BLaER1 (cell line): ENCODE measurements around the gene DPP10.
"Not testable (repeated sequence)": the region's sequence is repeated elsewhere in the genome, so short reads cannot be mapped to it uniquely, and the experiment has no call there.

ENCODE experiments used
- H3K27ac ChIP-seq: shearing (Covaris generic); formaldehyde crosslinking; 2 replicates; pipeline ENCODE4 v1.8.1; 2022
- H3K27me3 ChIP-seq: shearing (Covaris generic); formaldehyde crosslinking; 2 replicates; pipeline ENCODE4 v1.8.1; 2022
- H3K36me3 ChIP-seq: shearing (Covaris generic); formaldehyde crosslinking; 2 replicates; pipeline ENCODE4 v1.8.1; 2022
- H3K4me1 ChIP-seq: shearing (Covaris generic); formaldehyde crosslinking; 2 replicates; pipeline ENCODE4 v1.8.1; 2022
- H3K4me2 ChIP-seq: shearing (Covaris generic); formaldehyde crosslinking; 2 replicates; pipeline ENCODE4 v1.8.1; 2022
- H3K4me3 ChIP-seq: shearing (Covaris generic); formaldehyde crosslinking; 2 replicates; pipeline ENCODE4 v1.8.1; 2022
- H3K9ac ChIP-seq: shearing (Covaris generic); formaldehyde crosslinking; 2 replicates; pipeline ENCODE4 v1.8.1; 2022
- H3K9me3 ChIP-seq: shearing (Covaris generic); formaldehyde crosslinking; 2 replicates; pipeline ENCODE4 v1.8.1; 2022
- H4K20me1 ChIP-seq: shearing (Covaris generic); formaldehyde crosslinking; 2 replicates; pipeline ENCODE4 v1.8.1; 2022
- Cebpa-rat ChIP-seq: shearing (Covaris generic); IDR thresholded peaks from 2 replicates; pipeline ENCODE4 v1.8.1; 2022

The DPP10 gene

GRCh38 chr2:115011721-115012120 lies 569.3 kb downstream of the DPP10 start:
- Histone ChIP-seq H3K9me3 (no peaks in the 10 kb centered on the region), H4K20me1 (no peaks in the 10 kb centered on the region), H3K4me3 (no peak overlapping the region), H3K4me2 (no peak overlapping the region), H3K4me1 (no peaks in the 10 kb centered on the region), H3K27ac (no peak overlapping the region), H3K27me3 (no peaks in the 10 kb centered on the region), H3K36me3 (no peaks in the 10 kb centered on the region), H3K9ac (no peak overlapping the region)
- TF ChIP-seq Cebpa-rat, result no peak

GRCh38 chr2:115022013-115022412 lies 579.6 kb downstream of the DPP10 start:
- H3K36me3 ChIP-seq, H3K27me3 ChIP-seq, H3K4me2 ChIP-seq, H3K27ac ChIP-seq, H3K4me3 ChIP-seq, H4K20me1 ChIP-seq, H3K4me1 ChIP-seq, H3K9ac ChIP-seq: not testable (repeated sequence)
- peaks cover 13% of the 10 kb centered on the region for H3K9me3 ChIP-seq

GRCh38 chr2:115034801-115035200 lies 592.4 kb downstream of the DPP10 start:
- Histone ChIP-seq H3K4me1 (no peaks in the 10 kb centered on the region), H3K9me3 (no peaks in the 10 kb centered on the region), H3K4me2 (no peak overlapping the region), H3K36me3 (no peaks in the 10 kb centered on the region), H3K4me3 (no peak overlapping the region), H3K9ac (no peak overlapping the region), H4K20me1 (no peaks in the 10 kb centered on the region), H3K27me3 (no peaks in the 10 kb centered on the region), H3K27ac (no peak overlapping the region)
- TF ChIP-seq Cebpa-rat, result no peak

- Histone ChIP-seq H3K4me3 (no peak overlapping the region), H4K20me1 (no peaks in the 10 kb centered on the region), H3K4me2 (no peak overlapping the region), H3K9me3 (no peaks in the 10 kb centered on the region), H3K4me1 (no peaks in the 10 kb centered on the region), H3K27ac (no peak overlapping the region), H3K36me3 (no peaks in the 10 kb centered on the region), H3K27me3 (no peaks in the 10 kb centered on the region), H3K9ac (no peak overlapping the region)
- TF ChIP-seq Cebpa-rat, result no peak
Measured at GRCh38 chr2:115036818-115037217, 594.4 kb downstream of the DPP10 start.

GRCh38 chr2:115057473-115057872 lies 615.0 kb downstream of the DPP10 start:
- Histone ChIP-seq H3K9me3 (no peaks in the 10 kb centered on the region), H3K36me3 (no peaks in the 10 kb centered on the region), H3K4me1 (no peaks in the 10 kb centered on the region), H3K27me3 (no peaks in the 10 kb centered on the region), H3K4me2 (no peak overlapping the region), H3K9ac (no peak overlapping the region), H3K27ac (no peak overlapping the region), H3K4me3 (no peak overlapping the region), H4K20me1 (no peaks in the 10 kb centered on the region)
- TF ChIP-seq Cebpa-rat, result no peak

- Histone ChIP-seq H3K36me3 (no peaks in the 10 kb centered on the region), H3K4me3 (no peak overlapping the region), H3K4me2 (no peak overlapping the region), H3K27me3 (no peaks in the 10 kb centered on the region), H3K4me1 (no peaks in the 10 kb centered on the region), H3K27ac (no peak overlapping the region), H3K9me3 (no peaks in the 10 kb centered on the region), H4K20me1 (no peaks in the 10 kb centered on the region), H3K9ac (no peak overlapping the region)
- TF ChIP-seq Cebpa-rat, result no peak
Measured at GRCh38 chr2:115070002-115070401, 627.6 kb downstream of the DPP10 start.

GRCh38 chr2:115071534-115071933 lies 629.1 kb downstream of the DPP10 start:
- Histone ChIP-seq H3K27ac (no peak overlapping the region), H3K4me3 (no peak overlapping the region), H3K9me3 (no peaks in the 10 kb centered on the region), H3K9ac (no peak overlapping the region), H3K36me3 (no peaks in the 10 kb centered on the region), H3K4me2 (no peak overlapping the region), H4K20me1 (no peaks in the 10 kb centered on the region), H3K4me1 (no peaks in the 10 kb centered on the region), H3K27me3 (no peaks in the 10 kb centered on the region)
- no peak for TF ChIP-seq Cebpa-rat

GRCh38 chr2:115075800-115076199 lies 633.4 kb downstream of the DPP10 start:
- no peak for TF ChIP-seq Cebpa-rat
- Histone ChIP-seq H3K9ac (no peak overlapping the region), H3K27me3 (no peaks in the 10 kb centered on the region), H3K36me3 (no peaks in the 10 kb centered on the region), H3K4me3 (no peak overlapping the region), H4K20me1 (no peaks in the 10 kb centered on the region), H3K4me2 (no peak overlapping the region), H3K9me3 (no peaks in the 10 kb centered on the region), H3K27ac (no peak overlapping the region), H3K4me1 (no peaks in the 10 kb centered on the region)

GRCh38 chr2:115077626-115078025 lies 635.2 kb downstream of the DPP10 start:
- no peak for TF ChIP-seq Cebpa-rat
- H3K4me1 ChIP-seq, result no peaks in the 10 kb centered on the region
- H3K4me3 ChIP-seq, result no peak overlapping the region
- H3K27ac ChIP-seq, result no peak overlapping the region
- H3K9ac ChIP-seq, result no peak overlapping the region
- H4K20me1 ChIP-seq, result no peaks in the 10 kb centered on the region
- H3K27me3 ChIP-seq, result no peaks in the 10 kb centered on the region
- H3K9me3 ChIP-seq, result no peaks in the 10 kb centered on the region
- H3K4me2 ChIP-seq, result no peak overlapping the region
- no peaks in the 10 kb centered on the region for H3K36me3 ChIP-seq

GRCh38 chr2:115083225-115083624 lies 640.8 kb downstream of the DPP10 start:
- no peaks in the 10 kb centered on the region for H3K36me3 ChIP-seq
- H3K4me2 ChIP-seq, result no peak overlapping the region
- H3K4me3 ChIP-seq, result no peak overlapping the region
- no peaks in the 10 kb centered on the region for H3K4me1 ChIP-seq
- H3K9ac ChIP-seq, result no peak overlapping the region
- H3K27ac ChIP-seq, result no peak overlapping the region
- no peaks in the 10 kb centered on the region for H3K9me3 ChIP-seq
- TF ChIP-seq Cebpa-rat, result no peak
- H3K27me3 ChIP-seq, result no peaks in the 10 kb centered on the region
- H4K20me1 ChIP-seq, result no peaks in the 10 kb centered on the region

- no peak overlapping the region for H3K9ac ChIP-seq
- no peak overlapping the region for H3K4me3 ChIP-seq
- no peaks in the 10 kb centered on the region for H3K36me3 ChIP-seq
- no peaks in the 10 kb centered on the region for H3K27me3 ChIP-seq
- no peaks in the 10 kb centered on the region for H3K4me1 ChIP-seq
- no peaks in the 10 kb centered on the region for H4K20me1 ChIP-seq
- no peak overlapping the region for H3K27ac ChIP-seq
- no peak for TF ChIP-seq Cebpa-rat
- no peak overlapping the region for H3K4me2 ChIP-seq
- no peaks in the 10 kb centered on the region for H3K9me3 ChIP-seq
Measured at GRCh38 chr2:115083711-115084110, 641.3 kb downstream of the DPP10 start.
